ENCODE data around the gene ISL2. TPM values are rescaled to one million over a fixed set of nuclear protein-coding genes. Genes with fewer than 3 reads are reported as not detected.
A peak's percentile ranks its signal among the peaks of the same experiment; 100 is the strongest.

The ISL2 gene
- total RNA-seq, 1 donor from 2014 or later = not detected

DNA sequence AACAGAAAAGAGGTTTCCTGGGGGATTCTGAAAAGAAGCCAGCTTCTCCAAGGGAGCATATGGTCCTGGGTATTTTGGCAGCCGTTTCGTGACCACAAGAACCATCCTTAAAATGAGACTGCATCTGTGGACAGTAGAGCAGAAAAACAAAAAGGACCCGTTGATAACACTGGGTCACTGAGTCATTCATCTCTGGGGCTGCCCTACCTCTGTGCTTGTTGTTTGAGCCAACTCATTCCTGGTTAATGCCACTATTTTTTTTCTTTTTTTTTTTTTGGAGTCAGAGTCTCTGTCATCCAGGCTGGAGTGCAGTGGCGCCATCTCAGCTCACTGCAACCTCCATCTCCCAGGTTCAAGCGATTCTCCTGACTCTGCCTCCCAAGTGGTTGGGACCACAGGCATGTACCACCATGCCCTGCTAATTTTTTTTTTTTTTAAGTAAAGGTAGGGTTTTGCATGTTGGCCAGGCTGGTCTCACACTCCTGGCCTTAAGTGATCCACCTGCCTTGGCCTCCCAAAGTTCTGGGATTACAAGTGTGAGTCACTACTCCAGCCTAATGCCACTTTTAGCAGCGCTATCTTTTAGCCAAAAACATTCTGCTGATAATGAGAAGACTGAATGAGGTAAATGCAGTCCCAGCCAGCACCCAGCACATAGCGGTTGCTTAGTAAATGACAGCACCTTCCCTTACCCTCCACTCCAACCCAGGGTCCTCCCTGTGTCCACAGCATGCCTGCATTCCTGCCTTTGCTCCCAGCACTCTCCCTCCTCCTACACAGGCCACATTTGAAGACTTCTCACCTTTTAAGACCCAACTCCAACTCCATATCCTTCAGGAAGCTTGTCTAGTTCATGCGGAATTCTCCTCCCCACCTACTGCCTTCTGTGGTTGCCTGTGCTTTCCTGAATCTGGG is 9.1 kb upstream of the ISL2 start:
- FAIRE-seq (no peak), DNase-seq (ENCODE audit: low spot score in 2 of 2) (no peak)

DNA sequence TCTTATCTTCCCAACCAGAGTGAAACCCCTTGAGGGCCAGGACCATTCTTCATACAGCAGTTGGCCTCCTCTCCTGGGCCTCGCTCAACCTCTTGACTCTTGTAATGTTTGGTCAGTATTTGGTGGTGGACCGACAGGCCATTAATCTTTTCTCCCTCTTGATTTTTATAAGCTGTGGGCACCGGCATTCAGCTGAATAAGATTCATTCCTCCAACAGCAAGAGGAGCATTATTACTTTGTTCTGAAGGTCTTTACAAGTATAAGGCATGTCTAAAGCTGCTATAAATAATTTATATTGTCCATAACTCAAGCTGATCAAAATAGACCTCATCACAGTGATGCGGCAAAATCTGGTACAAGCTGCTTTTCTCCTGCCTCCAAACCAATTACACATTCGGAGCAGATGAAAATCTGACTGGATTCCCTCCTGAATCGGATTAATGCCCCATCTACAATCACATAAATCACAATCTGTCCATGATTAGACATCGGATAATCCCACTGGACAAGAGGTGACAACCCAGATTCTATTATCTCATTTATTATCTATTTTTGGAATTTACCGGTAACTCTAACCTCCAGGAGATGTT is 8.4 kb upstream of the ISL2 start:
- no peak for FAIRE-seq
- DNase-seq (ENCODE audit: low spot score in 2 of 2) = no peak

GRCh38 chr15:76328958-76329357 is 7.6 kb upstream of the ISL2 start:
- no peak for FAIRE-seq
- no peak for DNase-seq (ENCODE audit: low spot score in 2 of 2)

GRCh38 chr15:76330080-76330680 is 6.4 kb upstream of the ISL2 start:
- DNase-seq (ENCODE audit: low spot score in 2 of 2) = peak in 1 of 2 donors; percentile 48

GRCh38 chr15:76332796-76333195 is 3.8 kb upstream of the ISL2 start:
- no peak for DNase-seq (ENCODE audit: low spot score in 2 of 2)
- no peak for FAIRE-seq

More at GRCh38 chr15:76330080-76330680, 6.4 kb upstream of the ISL2 start:
- FAIRE-seq = no peak

DNA sequence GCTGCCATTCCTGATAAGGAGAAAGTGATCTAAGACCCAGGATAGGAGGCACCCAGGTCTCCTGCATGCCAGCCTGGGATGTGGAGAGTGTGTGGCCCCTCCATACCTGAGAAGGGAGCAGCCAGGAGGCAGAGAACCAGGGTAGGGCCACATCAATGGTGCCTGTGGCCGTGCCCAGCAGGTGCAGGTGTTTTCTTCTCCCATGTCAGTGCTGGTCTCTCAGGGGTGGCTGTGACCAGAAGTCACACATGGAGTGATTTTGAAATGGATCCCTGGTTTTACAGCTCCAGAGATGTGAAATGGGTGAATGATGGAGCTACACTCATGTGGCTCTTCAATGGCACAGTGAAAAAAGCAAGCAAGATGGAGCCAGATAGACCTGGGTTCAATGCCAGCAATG is 3.3 kb upstream of the ISL2 start:
- DNase-seq (ENCODE audit: low spot score in 2 of 2) = no peak
- no peak for FAIRE-seq

DNA sequence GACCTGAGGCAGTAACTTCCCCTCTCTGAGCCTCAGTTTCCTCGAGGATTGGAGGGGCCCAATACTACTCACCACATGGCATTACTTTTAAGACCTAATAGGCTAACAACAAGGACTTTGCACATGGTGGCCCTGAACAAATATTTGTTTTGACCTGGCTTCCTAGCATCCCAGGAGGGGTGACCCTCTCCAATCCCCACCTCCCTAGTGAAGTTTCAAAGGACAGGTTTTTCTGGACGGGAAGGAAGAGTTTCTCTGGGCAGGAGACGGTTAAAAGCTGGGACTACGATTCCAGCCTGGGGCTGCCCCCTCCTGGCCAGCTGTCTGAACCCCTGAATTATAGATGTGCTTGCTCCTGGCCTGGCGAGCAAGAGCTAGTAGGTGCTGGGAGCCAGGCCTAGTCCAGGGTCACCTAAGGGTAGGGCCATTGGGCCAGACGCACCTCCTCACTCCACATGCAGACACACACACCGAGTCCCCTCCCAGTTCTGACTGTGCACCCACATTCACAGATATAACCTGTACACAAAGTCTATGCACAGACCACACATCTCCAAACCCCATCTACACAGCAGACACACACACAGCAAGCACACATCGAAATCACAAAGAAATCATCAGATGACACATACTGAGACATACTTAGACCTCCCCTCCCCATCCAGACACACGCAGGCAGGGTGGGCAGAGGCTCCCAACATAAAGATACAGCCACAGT is 2.7 kb upstream of the ISL2 start:
- no peak for DNase-seq (ENCODE audit: low spot score in 2 of 2)
- no peak for FAIRE-seq

DNA sequence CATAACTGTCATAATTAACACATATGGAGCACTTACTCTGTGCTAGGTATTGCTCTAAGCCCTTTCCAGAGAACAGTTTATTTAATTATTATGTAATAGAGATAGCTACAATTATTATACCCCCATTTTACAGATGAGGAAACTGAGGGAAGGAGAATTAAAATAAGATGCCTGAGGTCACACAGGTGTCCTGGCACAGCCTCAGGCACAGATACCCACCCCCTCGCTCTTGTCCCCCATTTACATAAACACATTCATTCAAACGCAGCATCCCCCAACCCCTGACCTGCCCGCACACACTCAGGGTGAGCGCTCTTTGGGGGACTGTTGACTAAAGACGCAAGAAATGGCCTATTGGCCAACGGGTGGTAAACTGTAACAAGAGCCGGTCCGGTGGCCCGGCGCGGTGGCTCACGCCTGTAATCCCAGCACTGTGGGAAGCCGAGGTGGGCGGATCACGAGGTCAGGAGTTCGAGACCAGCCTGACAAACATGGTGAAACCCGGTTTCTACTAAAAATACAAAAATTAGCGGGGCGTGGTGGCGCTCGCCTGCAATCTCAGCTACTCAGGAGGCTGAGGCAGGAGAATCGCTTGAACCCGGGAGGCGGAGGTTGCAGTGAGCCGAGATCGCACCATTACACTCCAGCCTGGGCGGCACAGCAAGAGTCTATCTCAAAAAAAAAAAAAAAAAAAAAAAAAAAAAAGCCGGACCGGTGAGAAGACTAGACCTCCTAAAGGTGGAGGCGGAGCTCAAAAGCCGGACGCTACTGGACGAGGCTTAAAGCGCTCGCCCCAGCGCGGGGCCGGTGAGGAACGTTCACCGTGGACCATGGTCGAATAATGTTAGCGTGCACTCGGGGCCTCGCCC is 1.9 kb upstream of the ISL2 start:
- FAIRE-seq (no peak), DNase-seq (ENCODE audit: low spot score in 2 of 2) (no peak)

GRCh38 chr15:76335307-76336253 is 993 bp upstream of the ISL2 start:
- no peak for DNase-seq (ENCODE audit: low spot score in 2 of 2)
- no peak for FAIRE-seq

GRCh38 chr15:76337059-76337695 is 604 bp downstream of the ISL2 start:
- DNase-seq (ENCODE audit: low spot score in 2 of 2) (no peak), FAIRE-seq (no peak)

DNA sequence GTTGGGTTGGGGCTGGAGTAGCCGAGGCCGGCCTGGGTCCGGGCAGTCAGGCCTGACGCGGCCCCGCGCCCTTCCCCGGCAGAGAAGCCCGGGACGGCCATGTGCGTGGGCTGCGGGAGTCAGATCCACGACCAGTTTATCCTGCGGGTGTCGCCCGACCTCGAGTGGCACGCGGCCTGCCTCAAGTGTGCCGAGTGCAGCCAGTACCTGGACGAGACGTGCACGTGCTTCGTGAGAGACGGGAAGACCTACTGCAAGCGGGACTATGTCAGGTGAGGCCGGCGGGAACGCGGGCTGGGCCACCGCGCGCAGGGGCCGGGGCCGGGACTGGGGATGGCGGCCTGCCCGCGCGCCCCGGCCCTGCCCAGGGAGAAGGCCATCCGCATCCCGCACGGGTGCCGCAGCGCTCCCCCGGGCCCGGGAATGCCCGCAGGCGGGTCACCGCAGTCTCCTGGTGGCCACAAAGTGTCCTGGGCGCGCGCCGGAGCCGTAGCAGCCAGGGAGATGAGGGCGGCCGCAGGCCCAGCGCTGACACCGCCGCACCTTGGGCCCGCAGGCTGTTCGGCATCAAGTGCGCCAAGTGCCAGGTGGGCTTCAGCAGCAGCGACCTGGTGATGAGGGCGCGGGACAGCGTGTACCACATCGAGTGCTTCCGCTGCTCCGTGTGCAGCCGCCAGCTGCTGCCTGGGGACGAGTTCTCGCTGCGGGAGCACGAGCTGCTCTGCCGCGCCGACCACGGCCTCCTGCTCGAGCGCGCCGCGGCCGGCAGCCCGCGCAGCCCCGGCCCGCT is 1.3 kb downstream of the ISL2 start:
- FAIRE-seq (no peak), DNase-seq (ENCODE audit: low spot score in 2 of 2) (peak; percentile 41 to 58)

- no peak for FAIRE-seq
- no peak for DNase-seq (ENCODE audit: low spot score in 2 of 2)
Measured at GRCh38 chr15:76338486-76339304, 2.1 kb downstream of the ISL2 start.

DNA sequence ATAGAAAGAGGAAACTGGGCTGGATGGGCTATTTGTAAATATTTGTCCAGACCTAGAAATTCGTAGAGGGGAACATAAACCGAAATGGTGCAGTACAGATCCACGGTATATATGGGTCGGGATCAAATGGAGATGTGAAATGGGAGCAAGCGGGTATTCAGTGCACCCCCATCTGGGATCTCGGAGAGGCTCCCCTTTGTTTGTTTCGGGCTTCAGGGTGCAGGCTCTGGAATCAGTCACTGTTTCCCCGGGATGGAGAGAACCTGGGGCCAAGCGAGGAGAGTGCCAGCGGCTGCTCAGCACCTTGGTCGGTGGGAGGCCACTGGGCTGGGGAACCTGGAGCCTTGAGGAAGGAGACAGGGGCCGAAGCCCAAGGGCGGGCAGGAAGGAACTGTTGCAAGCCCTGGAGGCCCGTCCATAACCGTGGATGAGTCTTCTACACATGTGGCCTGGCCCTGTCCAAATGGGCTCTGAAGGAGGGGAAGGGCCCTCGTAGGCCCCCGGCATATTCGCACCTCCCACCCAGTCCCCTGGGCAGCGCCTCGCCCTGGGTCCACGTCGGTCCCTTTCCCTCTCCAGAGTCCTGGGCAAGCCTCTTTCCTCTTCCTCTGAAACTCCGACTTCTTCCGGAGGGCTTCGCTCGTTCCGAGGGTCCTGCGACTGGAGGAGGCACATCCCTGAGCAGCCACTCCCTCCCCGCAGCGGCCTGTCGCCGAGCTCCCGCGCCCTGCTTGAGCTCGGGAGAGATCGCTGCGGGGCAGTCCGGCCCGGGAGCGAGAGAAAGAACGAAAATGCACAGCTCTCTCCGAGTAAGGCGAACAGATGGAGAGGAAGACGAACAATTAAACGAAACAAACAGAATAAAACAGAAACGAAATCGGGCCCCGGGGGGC is 3.0 kb downstream of the ISL2 start:
- DNase-seq (ENCODE audit: low spot score in 2 of 2) (peak in 1 of 2 donors; percentile 49), FAIRE-seq (no peak)

GRCh38 chr15:76340198-76340802 is 3.7 kb downstream of the ISL2 start:
- peak; percentile 39 to 55 for DNase-seq (ENCODE audit: low spot score in 2 of 2)

GRCh38 chr15:76340803-76341365 is 4.3 kb downstream of the ISL2 start:
- FAIRE-seq (no peak), DNase-seq (ENCODE audit: low spot score in 2 of 2) (peak in 1 of 2 donors; percentile 46)

More at GRCh38 chr15:76340198-76340802, 3.7 kb downstream of the ISL2 start:
- FAIRE-seq = no peak
